HG03135 (cell line): Measurements from ENCODE around the gene NDUFS7.

ENCODE experiments used
- ATAC-seq: cut with Tn5 transposase; IDR thresholded peaks from one replicate; pipeline ENCODE4 v1.9.1; 2021; ENCODE audit warnings: mild to moderate bottlenecking, moderate library complexity; ENCODE audit not compliant: unreplicated experiment

Gene NDUFS7

DNA sequence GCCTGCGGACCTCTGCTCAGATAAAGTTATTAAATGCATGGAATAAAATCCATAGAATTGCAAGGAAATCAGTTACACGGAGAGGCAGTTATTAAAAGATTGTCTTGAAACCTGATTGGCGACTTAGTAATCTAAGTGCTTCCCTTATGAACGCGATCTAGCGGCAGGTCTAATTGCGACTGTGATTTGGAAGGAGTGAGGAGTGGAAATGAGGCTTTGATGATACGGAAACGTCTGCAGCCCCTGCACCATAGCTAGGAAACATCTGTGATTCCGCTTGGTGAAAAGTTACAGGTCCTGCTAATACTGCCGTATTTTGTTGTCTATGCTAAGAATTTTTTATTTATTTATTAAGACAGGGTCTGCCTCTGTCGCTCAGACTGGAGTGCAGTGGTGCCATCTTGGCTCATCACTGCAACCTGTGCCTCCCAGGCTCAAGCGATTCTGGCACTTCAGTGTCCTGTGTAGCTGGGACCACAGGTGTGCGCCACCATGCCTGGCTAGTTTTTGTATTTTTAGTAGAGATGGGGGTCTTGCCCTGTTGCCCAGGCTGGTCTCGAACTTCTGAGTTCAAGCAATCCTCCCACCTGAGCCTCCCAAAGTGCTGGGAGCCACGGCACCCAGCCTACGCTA, 887 bp downstream of the NDUFS7 start:
- ATAC-seq: no peak

GRCh38 chr19:1385816-1386215, 2.1 kb downstream of the NDUFS7 start:
- no peak for ATAC-seq

DNA sequence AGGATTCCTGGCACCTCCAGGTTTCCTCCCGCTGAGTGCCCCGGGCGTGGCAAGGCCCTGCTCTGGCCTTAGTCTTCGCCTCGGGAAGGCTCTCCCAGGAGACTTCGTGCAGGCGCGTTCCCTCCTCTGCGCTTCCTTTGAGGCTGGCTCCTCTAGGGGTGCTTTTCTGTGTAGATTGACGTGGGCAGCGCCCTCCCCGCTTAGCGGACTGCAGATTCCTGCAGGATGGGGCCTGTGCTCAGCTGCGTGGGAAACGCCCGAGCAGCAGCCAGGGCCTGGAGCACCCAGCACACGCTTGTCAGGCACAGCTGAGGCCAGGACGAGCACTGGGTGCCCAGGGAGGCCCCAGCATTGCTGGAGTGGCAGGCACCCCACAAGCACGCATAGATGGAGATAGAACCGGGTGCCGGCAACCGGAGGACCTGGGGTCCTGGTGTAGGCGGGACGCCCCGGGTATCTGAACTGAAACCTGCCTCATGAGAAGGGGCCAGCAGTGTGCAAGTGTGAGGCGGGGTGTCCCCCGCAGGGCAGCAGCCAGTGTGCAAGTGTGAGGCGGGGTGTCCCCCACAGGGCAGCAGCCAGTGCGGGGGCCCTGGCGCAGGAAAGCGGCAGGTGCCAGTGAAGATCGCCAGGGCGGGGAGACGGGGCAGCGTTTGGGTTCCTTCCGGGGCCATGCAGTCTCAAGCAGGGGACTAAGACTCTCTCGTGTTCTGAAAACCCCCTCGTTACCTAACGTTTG, 3.4 kb downstream of the NDUFS7 start:
- no peak for ATAC-seq

DNA sequence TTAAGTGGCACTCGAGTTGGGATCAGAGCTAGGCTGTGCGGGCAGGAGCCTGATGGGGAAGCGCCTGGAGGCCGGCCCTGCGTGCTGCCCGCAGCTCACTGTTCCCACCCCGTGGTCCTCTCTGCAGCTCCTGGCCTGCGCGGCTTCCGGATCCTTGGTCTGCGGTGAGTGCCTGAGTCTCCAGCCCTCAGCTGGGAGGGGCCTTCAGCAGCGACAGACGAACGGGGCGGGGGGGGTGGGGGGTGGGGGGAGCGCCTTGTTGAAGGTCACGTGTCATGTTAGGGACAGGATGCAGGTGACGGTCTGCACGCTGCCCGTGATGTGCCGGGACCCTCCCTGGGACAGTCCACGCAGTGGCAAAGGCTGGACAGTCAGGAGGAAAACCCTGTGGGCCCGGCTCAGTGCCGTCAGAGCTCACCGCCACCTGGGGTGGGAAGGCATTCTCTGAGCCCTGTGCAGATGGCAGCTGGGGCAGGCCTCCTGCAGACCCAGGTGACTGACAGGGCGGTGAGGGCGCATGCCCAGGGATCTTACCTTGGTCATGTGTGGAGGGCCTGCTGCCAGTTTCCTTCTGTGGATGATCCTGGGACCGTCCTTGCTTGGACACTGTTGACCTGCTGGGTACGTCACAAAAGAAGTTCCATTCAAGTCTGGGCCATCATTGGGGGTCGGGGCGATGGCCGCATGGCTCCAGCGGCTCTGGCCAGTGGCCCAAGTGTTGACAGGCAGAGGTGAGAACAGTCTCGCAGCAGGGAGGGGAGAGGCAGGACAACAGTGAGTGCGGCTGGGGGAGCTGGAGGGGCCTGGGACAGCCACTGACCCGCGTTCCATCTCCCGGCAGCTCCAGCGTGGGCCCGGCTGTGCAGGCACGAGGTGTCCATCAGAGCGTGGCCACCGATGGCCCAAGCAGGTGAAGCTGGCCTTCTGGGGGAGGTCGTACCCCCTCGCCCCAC, 4.3 kb downstream of the NDUFS7 start:
- no peak for ATAC-seq

DNA sequence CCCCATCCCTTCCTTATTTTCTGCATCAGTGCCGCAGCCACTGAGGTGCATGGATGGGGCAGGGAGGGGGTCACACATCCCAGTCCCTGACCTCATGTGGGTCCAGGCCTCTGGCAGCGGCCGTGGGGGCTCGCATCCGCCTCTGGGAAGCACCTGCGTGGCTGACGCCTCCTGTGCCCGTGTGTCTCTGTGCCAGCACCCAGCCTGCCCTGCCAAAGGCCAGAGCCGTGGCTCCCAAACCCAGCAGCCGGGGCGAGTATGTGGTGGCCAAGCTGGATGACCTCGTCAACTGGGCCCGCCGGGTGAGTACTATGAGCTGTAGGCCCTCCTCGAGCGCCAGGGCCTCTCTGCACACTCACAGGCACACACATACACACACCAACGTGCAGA, 4.9 kb downstream of the NDUFS7 start:
- no peak for ATAC-seq

- ATAC-seq: no peak
Observed at GRCh38 chr19:1389033-1389940, 5.6 kb downstream of the NDUFS7 start.

GRCh38 chr19:1390890-1391423, 7.2 kb downstream of the NDUFS7 start:
- no peak for ATAC-seq

DNA sequence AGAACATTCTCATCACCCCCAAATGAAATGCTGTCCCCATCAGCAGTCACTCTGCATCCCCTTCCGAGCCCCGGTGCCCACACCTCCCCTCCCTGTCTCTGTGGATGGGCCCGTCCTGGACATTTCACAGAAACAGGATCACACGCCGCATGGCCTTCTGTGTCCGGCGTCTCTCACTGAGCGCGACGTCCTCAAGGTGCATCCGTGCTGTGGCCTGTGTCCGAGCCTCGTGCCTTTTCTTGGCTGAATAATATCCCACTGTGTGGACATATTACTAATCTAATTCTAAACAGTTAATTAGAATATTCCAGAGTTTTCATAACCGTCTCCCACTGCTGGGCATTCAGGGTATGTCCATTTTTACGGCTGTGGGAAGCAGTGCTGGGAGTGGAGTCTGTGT, 8.7 kb downstream of the NDUFS7 start:
- ATAC-seq: no peak

GRCh38 chr19:1392939-1393530, 9.3 kb downstream of the NDUFS7 start:
- ATAC-seq: no peak

GRCh38 chr19:1393841-1394240, 10.1 kb downstream of the NDUFS7 start:
- no peak for ATAC-seq

DNA sequence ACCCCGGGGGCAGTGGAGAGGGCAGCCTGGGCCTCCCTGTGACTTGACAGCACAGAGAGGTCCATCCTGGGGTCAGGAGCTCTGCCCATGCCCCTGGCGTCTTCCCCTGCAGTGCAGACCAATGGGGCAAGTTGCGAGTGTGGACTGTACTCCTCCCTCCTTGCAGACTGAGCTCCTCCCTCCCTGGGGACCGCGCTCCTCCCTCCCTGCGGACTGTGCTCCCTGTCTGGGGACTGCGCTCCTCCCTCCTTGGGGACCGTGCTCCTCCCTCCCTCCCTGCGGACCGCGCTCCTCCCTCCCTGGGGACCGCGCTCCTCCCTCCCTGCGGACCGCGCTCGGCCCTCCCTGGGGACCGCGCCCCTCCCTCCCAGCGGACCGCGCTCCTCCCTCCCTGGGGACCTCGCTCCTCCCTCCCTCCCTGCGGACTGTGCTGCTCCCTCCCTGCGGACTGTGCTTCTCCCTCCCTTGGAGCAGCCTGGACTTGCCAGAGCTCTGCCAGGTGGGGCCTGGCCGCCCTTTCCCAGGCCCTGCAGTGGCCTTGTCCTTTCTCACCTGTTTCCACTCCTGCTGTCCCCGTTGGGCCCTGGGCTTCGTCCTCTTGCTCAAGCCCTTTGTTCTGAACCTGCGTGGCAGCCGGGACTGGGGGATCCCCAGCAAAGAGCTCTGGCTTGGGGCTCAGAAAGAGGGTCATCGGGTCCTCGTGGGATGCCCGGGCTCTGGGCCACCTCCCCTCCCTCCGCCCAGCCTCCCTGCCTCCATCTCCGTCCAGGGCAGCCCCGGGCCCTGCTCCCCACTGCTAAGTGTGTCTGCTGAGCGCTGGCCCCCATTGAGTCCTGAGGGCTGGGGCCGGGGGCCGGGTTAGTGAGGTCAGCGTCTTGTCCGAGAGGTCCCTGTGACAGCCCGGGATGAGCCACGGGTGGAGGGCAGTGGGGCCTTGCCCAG, 10.8 kb downstream of the NDUFS7 start:
- ATAC-seq: no peak

GRCh38 chr19:1395194-1396018, 11.7 kb downstream of the NDUFS7 start:
- no peak for ATAC-seq

DNA sequence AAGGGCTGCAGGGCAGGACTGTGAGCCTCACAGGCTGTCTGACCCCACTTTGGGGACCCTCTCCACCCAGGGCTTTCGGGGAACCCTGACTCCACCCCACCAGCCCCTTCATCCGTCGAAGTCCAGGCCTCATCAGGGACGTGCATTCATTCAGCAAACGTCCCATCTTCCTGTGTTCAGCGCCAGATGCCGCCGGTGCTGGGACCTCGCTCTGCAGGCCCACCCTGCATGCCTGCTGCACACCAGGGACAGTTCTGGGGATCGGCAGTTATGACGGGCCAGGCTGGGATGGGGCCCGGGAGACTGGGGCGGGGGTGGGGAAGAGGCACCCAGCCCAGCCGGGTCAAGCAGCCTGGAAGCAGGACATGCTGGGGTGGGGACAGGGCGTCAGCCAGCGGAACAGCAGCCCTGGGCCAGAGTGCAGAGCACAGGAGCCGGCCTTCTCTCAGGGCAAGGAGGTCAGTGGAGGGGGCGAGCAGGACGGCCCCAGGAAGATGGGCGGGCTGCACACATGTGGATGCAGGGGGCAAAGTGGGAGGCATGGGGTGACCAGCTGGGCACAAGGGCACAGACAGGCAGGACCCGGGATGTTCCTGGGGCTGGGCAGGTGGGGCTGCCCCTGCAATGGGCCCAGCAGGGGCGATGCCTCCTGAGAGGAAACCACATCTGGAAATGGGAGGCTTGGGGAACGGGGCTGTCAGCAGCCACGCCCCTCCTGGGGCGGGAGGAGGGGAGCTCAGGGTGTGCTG, 12.5 kb downstream of the NDUFS7 start:
- ATAC-seq: no peak

- no peak for ATAC-seq
Observed at GRCh38 chr19:1396768-1397679, 13.3 kb downstream of the NDUFS7 start.

GRCh38 chr19:1397838-1398237, 14.1 kb downstream of the NDUFS7 start:
- ATAC-seq: no peak

- no peak for ATAC-seq
Observed at GRCh38 chr19:1399079-1399478, 15.4 kb downstream of the NDUFS7 start.
